Measurements from ENCODE around the gene MOB1B. TPM values are rescaled to one million over a fixed set of nuclear protein-coding genes. Genes with fewer than 3 reads are reported as not detected.

The MOB1B gene
- total and polyA plus RNA-seq, 10 of the 15 experiments (the other 5 are each of a cell fraction or from before 2014, with no cell fraction given): 1.9 to 11.4 (median 6.1) TPM

DNA sequence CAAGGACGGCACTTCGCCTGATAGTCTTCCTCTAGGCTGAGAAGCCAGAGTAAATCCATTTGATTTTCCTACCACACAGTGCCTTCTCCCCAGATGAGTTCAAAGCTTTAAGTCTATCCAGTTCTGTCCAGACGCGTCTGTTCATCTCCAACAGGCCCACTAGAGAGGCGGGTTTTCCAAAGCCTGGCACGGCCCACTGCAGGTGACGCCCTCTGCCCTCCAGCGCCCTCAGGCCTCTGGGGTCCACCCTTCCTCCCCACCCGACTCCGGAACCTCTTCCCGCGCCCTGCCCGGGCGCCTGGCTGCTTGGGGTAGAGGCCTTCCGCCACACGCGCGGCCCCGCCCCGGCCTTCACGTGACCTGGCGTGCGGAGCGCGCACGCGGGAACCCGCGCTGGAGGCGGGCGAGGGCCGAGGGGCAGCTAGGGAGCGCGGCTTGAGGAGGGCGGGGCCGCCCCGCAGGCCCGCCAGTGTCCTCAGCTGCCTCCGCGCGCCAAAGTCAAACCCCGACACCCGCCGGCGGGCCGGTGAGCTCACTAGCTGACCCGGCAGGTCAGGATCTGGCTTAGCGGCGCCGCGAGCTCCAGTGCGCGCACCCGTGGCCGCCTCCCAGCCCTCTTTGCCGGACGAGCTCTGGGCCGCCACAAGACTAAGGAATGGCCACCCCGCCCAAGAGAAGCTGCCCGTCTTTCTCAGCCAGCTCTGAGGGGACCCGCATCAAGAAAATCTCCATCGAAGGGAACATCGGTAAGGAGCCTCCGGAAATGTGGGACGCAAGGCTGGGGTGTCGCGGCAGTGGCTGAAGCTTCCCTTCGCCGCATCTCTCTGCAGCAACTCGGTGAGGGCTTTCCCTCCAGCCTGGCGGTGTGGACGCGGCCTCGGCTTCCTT, 91.3 kb downstream of the MOB1B start, which contains the start of gene DCK:
Gene DCK, plus strand, starts transcription at position 469 of the 888 bp plus-strand sequence. Its CDS starts 187 bp downstream, at position 656.
- Histone ChIP-seq H3K4me2 (ENCODE audit: control insufficient read depth, insufficient read depth) (peak within 1 kb of the TSS; percentile 99), H3K27me3 (replicated peaks in 1 of 2; ENCODE audit: control insufficient read depth in 2 of 2, insufficient read depth in 2 of 2, low read length in 1 of 2) (no peaks in the 10 kb centered on the region), H3K9me3 (replicated peaks; ENCODE audit: control insufficient read depth, insufficient read depth, low read length) (no peaks in the 10 kb centered on the region; the same call in 2 of the 3 replicates), H3K9ac (ENCODE audit: control insufficient read depth, insufficient read depth, low read length) (peak within 1 kb of the TSS; percentile 86), H3K79me2 (ENCODE audit: control insufficient read depth, insufficient read depth, low read length) (peaks cover 59% of the 10 kb centered on the region), H3K4me1 (ENCODE audit: control insufficient read depth, insufficient read depth, low read length) (0 out of 2 replicates have a peak, but pooled peaks cover 3% of the 10 kb centered on the region), H2AFZ (ENCODE audit: control insufficient read depth, low read depth, low read length) (peak within 1 kb of the TSS; percentile 95), H3K27ac (ENCODE audit: control insufficient read depth, insufficient read depth) (peak within 1 kb of the TSS; percentile 82), H3K36me3 (ENCODE audit: control insufficient read depth in 2 of 2, insufficient read depth in 2 of 2, low read length in 1 of 2) (no peaks in the 10 kb centered on the region; a peak in 1 of 4 replicates), H3K4me3 (peak within 1 kb of the TSS; percentile 95), H4K20me1 (ENCODE audit: control insufficient read depth, insufficient read depth) (no peaks in the 10 kb centered on the region)
- CTCF ChIA-PET: interaction anchor here (0.6 to 6.5 kb wide), 11 partner anchors 15 to 344 kb away, joined by 3 to 147 read pairs (median 4); no protein-coding TSS in a partner anchor
- intact Hi-C loops (cut with micrococcal nuclease; ENCODE audit: unreplicated experiment): loop anchor here (1.0 to 10.0 kb wide), 4 partner anchors 13 to 309 kb away; partner anchors contain the start of genes GRSF1 and UTP3
- peak; percentile 90 for FAIRE-seq
- SMC1A ChIA-PET (ENCODE audit: uncharacterized antibody, unreplicated experiment): interaction anchor here (0.7 to 10.9 kb wide), 10 partner anchors 14 to 328 kb away, joined by 3 to 169 read pairs (median 6); partner anchors contain the start of genes GRSF1 and MOB1B
- RAD21 ChIA-PET (ENCODE audit: unreplicated experiment): interaction anchor here (0.6 to 6.3 kb wide), 18 partner anchors 10 to 356 kb away, joined by 3 to 127 read pairs (median 4); partner anchors contain the start of gene MOB1B
- POLR2A ChIA-PET: interaction anchor here (0.6 to 4.5 kb wide), 12 partner anchors 10 to 359 kb away, joined by 3 to 38 read pairs (median 5); partner anchors contain the start of genes GRSF1 and MOB1B
- in situ Hi-C loops (cut with MboI): loop anchor here (5.0 kb wide), 1 partner anchor 151 kb away; no protein-coding TSS in a partner anchor
- no peak for DNase-seq (ENCODE audit: low read depth, low spot score)
- ATAC-seq: peak; percentile 87
- 2% methylated on average over 64 of the region's 74 CpGs for WGBS (ENCODE audit: insufficient coverage, insufficient replicate concordance, low lambda C conversion rate, missing lambda C conversion rate)
- BruUV-seq (replicated peaks): TSS peak; percentile 56
- TF ChIP-seq, protein P1, sequence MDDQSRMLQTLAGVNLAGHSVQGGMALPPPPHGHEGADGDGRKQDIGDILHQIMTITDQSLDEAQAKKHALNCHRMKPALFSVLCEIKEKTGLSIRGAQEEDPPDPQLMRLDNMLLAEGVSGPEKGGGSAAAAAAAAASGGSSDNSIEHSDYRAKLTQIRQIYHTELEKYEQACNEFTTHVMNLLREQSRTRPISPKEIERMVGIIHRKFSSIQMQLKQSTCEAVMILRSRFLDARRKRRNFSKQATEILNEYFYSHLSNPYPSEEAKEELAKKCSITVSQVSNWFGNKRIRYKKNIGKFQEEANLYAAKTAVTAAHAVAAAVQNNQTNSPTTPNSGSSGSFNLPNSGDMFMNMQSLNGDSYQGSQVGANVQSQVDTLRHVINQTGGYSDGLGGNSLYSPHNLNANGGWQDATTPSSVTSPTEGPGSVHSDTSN (IDR thresholded peaks at IDR 0.05; ENCODE audit: insufficient replicate concordance, low read depth, low read length): no peak
- TF ChIP-seq USF1 (IDR thresholded peaks at IDR 0.05; ENCODE audit: borderline replicate concordance, extremely low read length, insufficient read depth, low read depth, low read length): peak; percentile 99
- TF ChIP-seq ETV6 (conservative IDR thresholded peaks at IDR 0.05 in 1 of 2, IDR thresholded peaks at IDR 0.05 in 1 of 2; ENCODE audit: borderline replicate concordance in 1 of 2, low read depth in 1 of 2): no peak
- no peak for TF ChIP-seq IRF4 (IDR thresholded peaks at IDR 0.05; ENCODE audit: low read depth, low read length)
- TF ChIP-seq, protein P2, sequence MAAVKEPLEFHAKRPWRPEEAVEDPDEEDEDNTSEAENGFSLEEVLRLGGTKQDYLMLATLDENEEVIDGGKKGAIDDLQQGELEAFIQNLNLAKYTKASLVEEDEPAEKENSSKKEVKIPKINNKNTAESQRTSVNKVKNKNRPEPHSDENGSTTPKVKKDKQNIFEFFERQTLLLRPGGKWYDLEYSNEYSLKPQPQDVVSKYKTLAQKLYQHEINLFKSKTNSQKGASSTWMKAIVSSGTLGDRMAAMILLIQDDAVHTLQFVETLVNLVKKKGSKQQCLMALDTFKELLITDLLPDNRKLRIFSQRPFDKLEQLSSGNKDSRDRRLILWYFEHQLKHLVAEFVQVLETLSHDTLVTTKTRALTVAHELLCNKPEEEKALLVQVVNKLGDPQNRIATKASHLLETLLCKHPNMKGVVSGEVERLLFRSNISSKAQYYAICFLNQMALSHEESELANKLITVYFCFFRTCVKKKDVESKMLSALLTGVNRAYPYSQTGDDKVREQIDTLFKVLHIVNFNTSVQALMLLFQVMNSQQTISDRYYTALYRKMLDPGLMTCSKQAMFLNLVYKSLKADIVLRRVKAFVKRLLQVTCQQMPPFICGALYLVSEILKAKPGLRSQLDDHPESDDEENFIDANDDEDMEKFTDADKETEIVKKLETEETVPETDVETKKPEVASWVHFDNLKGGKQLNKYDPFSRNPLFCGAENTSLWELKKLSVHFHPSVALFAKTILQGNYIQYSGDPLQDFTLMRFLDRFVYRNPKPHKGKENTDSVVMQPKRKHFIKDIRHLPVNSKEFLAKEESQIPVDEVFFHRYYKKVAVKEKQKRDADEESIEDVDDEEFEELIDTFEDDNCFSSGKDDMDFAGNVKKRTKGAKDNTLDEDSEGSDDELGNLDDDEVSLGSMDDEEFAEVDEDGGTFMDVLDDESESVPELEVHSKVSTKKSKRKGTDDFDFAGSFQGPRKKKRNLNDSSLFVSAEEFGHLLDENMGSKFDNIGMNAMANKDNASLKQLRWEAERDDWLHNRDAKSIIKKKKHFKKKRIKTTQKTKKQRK (IDR thresholded peaks at IDR 0.05; ENCODE audit: low read depth, low read length): no peak
- TF ChIP-seq, protein P3, sequence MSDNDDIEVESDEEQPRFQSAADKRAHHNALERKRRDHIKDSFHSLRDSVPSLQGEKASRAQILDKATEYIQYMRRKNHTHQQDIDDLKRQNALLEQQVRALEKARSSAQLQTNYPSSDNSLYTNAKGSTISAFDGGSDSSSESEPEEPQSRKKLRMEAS (IDR thresholded peaks at IDR 0.05; ENCODE audit: low read depth, low read length): peak; percentile 98
- 0 out of 2 replicates have a peak, but pooled peaks have one; percentile 61 for TF ChIP-seq ZSCAN29 (IDR thresholded peaks at IDR 0.05)
- TF ChIP-seq, protein P4, sequence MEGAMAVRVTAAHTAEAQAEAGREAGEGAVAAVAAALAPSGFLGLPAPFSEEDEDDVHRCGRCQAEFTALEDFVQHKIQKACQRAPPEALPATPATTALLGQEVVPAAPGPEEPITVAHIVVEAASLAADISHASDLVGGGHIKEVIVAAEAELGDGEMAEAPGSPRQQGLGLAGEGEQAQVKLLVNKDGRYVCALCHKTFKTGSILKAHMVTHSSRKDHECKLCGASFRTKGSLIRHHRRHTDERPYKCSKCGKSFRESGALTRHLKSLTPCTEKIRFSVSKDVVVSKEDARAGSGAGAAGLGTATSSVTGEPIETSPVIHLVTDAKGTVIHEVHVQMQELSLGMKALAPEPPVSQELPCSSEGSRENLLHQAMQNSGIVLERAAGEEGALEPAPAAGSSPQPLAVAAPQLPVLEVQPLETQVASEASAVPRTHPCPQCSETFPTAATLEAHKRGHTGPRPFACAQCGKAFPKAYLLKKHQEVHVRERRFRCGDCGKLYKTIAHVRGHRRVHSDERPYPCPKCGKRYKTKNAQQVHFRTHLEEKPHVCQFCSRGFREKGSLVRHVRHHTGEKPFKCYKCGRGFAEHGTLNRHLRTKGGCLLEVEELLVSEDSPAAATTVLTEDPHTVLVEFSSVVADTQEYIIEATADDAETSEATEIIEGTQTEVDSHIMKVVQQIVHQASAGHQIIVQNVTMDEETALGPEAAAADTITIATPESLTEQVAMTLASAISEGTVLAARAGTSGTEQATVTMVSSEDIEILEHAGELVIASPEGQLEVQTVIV (IDR thresholded peaks at IDR 0.05; ENCODE audit: borderline replicate concordance, partially characterized antibody): no peak
- TF ChIP-seq RUNX3 (IDR thresholded peaks at IDR 0.05; ENCODE audit: low read length): no peak; the same call in 1 of the 2 replicates
- TF ChIP-seq MXI1 (IDR thresholded peaks at IDR 0.05; ENCODE audit: low read depth, low read length): peak; percentile 67; the same call in 1 of the 2 replicates
- TF ChIP-seq KLF5 (IDR thresholded peaks at IDR 0.05; ENCODE audit: partially characterized antibody): peak; percentile 38
